Tibial nerve (tissue), 4 donors: ENCODE results near the gene CCDC92.

Source experiments
- EP300 ChIP-seq, 2 donors: sonication (generic); formaldehyde crosslinking; IDR thresholded peaks; one replicate each; pipeline ENCODE4 v1.6.1; 2017; ENCODE audit warnings: antibody characterized with exemption in 2 of 2, mild to moderate bottlenecking in 1 of 2
- POLR2A ChIP-seq, 2 donors: fragments of 450-650 bp; IDR thresholded peaks; one replicate each; pipeline ENCODE4 v1.6.1; 2017; ENCODE audit warnings: antibody characterized with exemption in 2 of 2, mild to moderate bottlenecking in 2 of 2, moderate library complexity in 2 of 2
- TF ChIP-seq, protein P1 (sequence below), 5 experiments: fragments of 200-600 bp in 3 of 5; fragments of 450-650 bp in 2 of 5; sonication (generic) in 3 of 5; IDR thresholded peaks; one replicate each; pipeline ENCODE4 v1.5.1; 2016 to 2019; ENCODE audit warnings: antibody characterized with exemption in 5 of 5, mild to moderate bottlenecking in 3 of 5, moderate library complexity in 2 of 5

DNA sequence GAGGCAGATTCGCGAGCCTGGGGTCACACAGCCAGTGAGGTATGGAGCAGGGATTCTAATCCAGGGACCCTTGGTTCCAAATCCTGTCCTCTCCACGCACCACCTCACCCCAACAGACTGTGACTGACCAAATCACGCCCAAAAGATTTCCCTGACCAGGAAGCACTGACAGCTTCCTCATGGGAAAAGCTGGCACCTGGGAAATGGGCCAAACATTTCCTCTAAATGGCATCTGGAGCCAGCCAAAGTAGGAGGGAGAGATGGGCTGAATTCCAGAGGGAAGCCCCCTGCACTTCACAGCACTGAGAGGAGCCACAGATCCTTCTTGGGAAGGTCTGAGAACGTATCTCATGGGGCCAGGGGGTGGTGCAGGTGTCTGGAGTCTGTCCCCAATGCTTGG lies 28.8 kb downstream of the CCDC92 start:
- TF ChIP-seq, protein P1, sequence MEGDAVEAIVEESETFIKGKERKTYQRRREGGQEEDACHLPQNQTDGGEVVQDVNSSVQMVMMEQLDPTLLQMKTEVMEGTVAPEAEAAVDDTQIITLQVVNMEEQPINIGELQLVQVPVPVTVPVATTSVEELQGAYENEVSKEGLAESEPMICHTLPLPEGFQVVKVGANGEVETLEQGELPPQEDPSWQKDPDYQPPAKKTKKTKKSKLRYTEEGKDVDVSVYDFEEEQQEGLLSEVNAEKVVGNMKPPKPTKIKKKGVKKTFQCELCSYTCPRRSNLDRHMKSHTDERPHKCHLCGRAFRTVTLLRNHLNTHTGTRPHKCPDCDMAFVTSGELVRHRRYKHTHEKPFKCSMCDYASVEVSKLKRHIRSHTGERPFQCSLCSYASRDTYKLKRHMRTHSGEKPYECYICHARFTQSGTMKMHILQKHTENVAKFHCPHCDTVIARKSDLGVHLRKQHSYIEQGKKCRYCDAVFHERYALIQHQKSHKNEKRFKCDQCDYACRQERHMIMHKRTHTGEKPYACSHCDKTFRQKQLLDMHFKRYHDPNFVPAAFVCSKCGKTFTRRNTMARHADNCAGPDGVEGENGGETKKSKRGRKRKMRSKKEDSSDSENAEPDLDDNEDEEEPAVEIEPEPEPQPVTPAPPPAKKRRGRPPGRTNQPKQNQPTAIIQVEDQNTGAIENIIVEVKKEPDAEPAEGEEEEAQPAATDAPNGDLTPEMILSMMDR (IDR thresholded peaks at IDR 0.05): no peak
- no peak for TF ChIP-seq EP300 (IDR thresholded peaks at IDR 0.05)
- no peak for TF ChIP-seq POLR2A (IDR thresholded peaks at IDR 0.05)
